ENCODE results near the gene PEAK1.
"Not testable (repeated sequence)": the region's sequence is repeated elsewhere in the genome, so short reads cannot be mapped to it uniquely, and the experiment has no call there.

Gene PEAK1

DNA sequence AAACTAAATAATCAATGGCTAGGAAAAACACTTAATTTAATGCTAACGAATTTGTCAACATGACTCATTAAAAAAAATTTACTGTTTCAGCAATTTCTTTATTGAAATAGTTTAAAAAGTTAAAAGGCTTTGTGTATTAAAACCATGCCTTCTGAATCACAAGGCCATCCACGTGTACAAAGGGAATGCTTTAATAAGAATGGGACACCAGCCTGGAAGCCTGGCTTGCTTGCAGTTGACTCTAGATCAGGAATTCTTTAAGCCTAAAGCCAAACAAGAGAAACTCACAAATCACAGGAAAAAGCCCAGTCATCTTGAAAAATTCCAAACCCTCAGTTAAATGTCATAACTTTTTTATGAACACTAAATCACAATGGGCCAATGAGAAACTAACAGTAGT is 137.6 kb downstream of the PEAK1 start:
- TF ChIP-seq, protein P1, sequence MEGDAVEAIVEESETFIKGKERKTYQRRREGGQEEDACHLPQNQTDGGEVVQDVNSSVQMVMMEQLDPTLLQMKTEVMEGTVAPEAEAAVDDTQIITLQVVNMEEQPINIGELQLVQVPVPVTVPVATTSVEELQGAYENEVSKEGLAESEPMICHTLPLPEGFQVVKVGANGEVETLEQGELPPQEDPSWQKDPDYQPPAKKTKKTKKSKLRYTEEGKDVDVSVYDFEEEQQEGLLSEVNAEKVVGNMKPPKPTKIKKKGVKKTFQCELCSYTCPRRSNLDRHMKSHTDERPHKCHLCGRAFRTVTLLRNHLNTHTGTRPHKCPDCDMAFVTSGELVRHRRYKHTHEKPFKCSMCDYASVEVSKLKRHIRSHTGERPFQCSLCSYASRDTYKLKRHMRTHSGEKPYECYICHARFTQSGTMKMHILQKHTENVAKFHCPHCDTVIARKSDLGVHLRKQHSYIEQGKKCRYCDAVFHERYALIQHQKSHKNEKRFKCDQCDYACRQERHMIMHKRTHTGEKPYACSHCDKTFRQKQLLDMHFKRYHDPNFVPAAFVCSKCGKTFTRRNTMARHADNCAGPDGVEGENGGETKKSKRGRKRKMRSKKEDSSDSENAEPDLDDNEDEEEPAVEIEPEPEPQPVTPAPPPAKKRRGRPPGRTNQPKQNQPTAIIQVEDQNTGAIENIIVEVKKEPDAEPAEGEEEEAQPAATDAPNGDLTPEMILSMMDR (IDR thresholded peaks at IDR 0.05; ENCODE audit: control insufficient read depth, extremely low read depth, insufficient read depth): no peak
- no peak overlapping the region for H3K4me3 ChIP-seq (ENCODE audit: low read depth, low read length)
- no peak for DNase-seq (ENCODE audit: low read depth)

- TF ChIP-seq, protein P1 (IDR thresholded peaks at IDR 0.05; ENCODE audit: control insufficient read depth, extremely low read depth, insufficient read depth): no peak
- H3K4me3 ChIP-seq (ENCODE audit: low read depth, low read length): no peak overlapping the region
- no peak for DNase-seq (ENCODE audit: low read depth)
Observed at GRCh38 chr15:77276943-77277342, 143.0 kb downstream of the PEAK1 start.

DNA sequence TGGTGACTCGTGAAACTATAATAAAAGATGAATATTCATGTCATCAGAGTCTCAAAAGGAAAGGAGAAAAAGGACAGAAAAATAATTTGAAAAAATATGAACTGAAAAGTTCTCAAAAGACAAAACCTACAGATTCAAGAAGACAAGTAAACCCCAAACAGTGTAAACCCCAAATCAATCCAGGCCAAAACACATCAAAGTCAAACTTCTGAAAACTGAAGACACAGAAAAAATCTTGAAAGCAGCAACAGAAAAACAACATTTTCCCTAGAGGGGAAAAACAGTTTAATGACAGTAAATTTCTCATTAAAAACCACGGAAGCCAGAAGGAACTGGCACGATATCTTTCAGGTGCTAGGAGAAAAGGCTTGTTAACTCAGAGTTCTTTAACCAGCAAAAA is 143.8 kb downstream of the PEAK1 start:
- TF ChIP-seq, protein P1 (IDR thresholded peaks at IDR 0.05; ENCODE audit: control insufficient read depth, extremely low read depth, insufficient read depth): no peak
- no peak for DNase-seq (ENCODE audit: low read depth)
- no peak overlapping the region for H3K4me3 ChIP-seq (ENCODE audit: low read depth, low read length)

GRCh38 chr15:77273136-77273535 is 146.8 kb downstream of the PEAK1 start:
- H3K4me3 ChIP-seq (ENCODE audit: low read depth, low read length); DNase-seq (ENCODE audit: low read depth): not testable (repeated sequence)

DNA sequence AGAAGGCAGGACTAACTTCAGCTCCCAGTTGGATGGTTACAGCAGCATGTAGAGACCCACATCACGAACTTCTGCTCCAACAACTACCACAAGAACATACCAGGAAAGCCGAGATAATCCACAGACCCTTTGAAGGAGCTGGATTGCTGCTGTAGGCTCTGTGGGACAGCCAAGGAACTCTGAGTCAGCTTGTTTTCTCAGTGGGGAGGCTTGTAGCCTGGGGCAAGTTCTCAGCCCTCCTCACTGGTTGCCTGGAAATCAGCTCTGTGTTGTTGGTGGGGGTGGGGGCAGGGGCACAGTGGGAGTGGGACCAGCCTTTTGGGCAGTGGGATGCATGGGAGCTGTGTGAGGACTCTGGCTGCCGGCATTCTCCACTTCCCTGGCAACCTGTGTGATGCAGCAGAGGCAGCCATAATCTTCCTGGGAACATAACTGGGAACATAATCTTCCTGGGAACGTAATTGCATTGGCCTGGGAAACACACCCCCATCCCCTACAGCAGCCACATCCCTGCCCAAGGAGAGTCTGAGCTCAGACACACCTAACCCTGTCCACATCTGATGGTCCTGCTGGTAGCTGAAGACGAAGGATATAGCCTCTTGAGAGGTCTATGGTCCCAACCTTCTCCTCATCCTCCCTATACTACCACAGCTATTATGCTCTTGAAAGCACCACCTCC is 153.1 kb downstream of the PEAK1 start:
- no peak for DNase-seq (ENCODE audit: low read depth)
- H3K4me3 ChIP-seq (ENCODE audit: low read depth, low read length): no peak overlapping the region
- TF ChIP-seq, protein P1 (IDR thresholded peaks at IDR 0.05; ENCODE audit: control insufficient read depth, extremely low read depth, insufficient read depth): no peak

- no peak overlapping the region for H3K4me3 ChIP-seq (ENCODE audit: low read depth, low read length)
- TF ChIP-seq, protein P1 (IDR thresholded peaks at IDR 0.05; ENCODE audit: control insufficient read depth, extremely low read depth, insufficient read depth): no peak
- DNase-seq (ENCODE audit: low read depth): no peak
Observed at GRCh38 chr15:77255385-77255784, 164.5 kb downstream of the PEAK1 start.

GRCh38 chr15:77251662-77252061 is 168.2 kb downstream of the PEAK1 start:
- TF ChIP-seq, protein P1 (IDR thresholded peaks at IDR 0.05; ENCODE audit: control insufficient read depth, extremely low read depth, insufficient read depth): no peak
- DNase-seq (ENCODE audit: low read depth): no peak
- no peak overlapping the region for H3K4me3 ChIP-seq (ENCODE audit: low read depth, low read length)
